NT2/D1 (cell line): ENCODE results near the gene OGFOD3.

ENCODE experiments used
- DNase-seq: peaks from one replicate; pipeline ENCODE4 v3.0.0-alpha.2; 2011; ENCODE audit warnings: low read depth, low spot score
- H3K27me3 ChIP-seq: 2 replicates; pipeline ENCODE4 v1.6.0; 2011; ENCODE audit warnings: mild to moderate bottlenecking; ENCODE audit not compliant: insufficient read length, insufficient read depth
- H3K36me3 ChIP-seq: 2 replicates; pipeline ENCODE4 v1.6.1; 2011; ENCODE audit warnings: mild to moderate bottlenecking, low read length, mixed read lengths; ENCODE audit not compliant: insufficient read depth, insufficient read length
- H3K4me1 ChIP-seq: 2 replicates; pipeline ENCODE4 v1.5.1; 2011; ENCODE audit not compliant: insufficient read depth, insufficient read length
- H3K4me3 ChIP-seq: 2 replicates; pipeline ENCODE4 v1.5.1; 2011; ENCODE audit warnings: low read depth; ENCODE audit not compliant: insufficient read length
- H3K9ac ChIP-seq: 2 replicates; pipeline ENCODE4 v1.6.0; 2011; ENCODE audit warnings: low read depth; ENCODE audit not compliant: insufficient read length
- H3K9me3 ChIP-seq: 2 replicates; pipeline ENCODE4 v1.5.1; 2011; ENCODE audit warnings: mild to moderate bottlenecking, low read length; ENCODE audit not compliant: insufficient read depth
- SUZ12 ChIP-seq: IDR thresholded peaks from 2 replicates; pipeline ENCODE4 v1.6.1; 2011; ENCODE audit not compliant: insufficient read length, insufficient read depth; ENCODE audit errors: extremely low read depth
- YY1 ChIP-seq: IDR thresholded peaks from 2 replicates; pipeline ENCODE4 v1.6.1; 2011; ENCODE audit not compliant: insufficient read length, insufficient read depth
- ZNF274 ChIP-seq: IDR thresholded peaks from 2 replicates; pipeline ENCODE4 v1.6.1; 2011; ENCODE audit warnings: mild to moderate bottlenecking, low read depth, low read length

Gene OGFOD3

GRCh38 chr17:82408288-82408937, 10.0 kb downstream of the OGFOD3 start:
- TF ChIP-seq ZNF274 (no peak), SUZ12 (no peak), YY1 (no peak)
- Histone ChIP-seq H3K9me3 (no peaks in the 10 kb centered on the region), H3K36me3 (peaks cover 32% of the 10 kb centered on the region), H3K27me3 (no peaks in the 10 kb centered on the region), H3K4me3 (no peak overlapping the region), H3K4me1 (peaks cover 4% of the 10 kb centered on the region), H3K9ac (no peak overlapping the region)
- no peak for DNase-seq

GRCh38 chr17:82407255-82407654, 11.1 kb downstream of the OGFOD3 start:
- Histone ChIP-seq H3K4me3 (no peak overlapping the region), H3K4me1 (peaks cover 4% of the 10 kb centered on the region), H3K9me3 (no peaks in the 10 kb centered on the region), H3K9ac (no peak overlapping the region), H3K27me3 (no peaks in the 10 kb centered on the region), H3K36me3 (peaks cover 36% of the 10 kb centered on the region)
- no peak for DNase-seq
- TF ChIP-seq YY1, result no peak
- no peak for TF ChIP-seq ZNF274
- no peak for TF ChIP-seq SUZ12

DNA sequence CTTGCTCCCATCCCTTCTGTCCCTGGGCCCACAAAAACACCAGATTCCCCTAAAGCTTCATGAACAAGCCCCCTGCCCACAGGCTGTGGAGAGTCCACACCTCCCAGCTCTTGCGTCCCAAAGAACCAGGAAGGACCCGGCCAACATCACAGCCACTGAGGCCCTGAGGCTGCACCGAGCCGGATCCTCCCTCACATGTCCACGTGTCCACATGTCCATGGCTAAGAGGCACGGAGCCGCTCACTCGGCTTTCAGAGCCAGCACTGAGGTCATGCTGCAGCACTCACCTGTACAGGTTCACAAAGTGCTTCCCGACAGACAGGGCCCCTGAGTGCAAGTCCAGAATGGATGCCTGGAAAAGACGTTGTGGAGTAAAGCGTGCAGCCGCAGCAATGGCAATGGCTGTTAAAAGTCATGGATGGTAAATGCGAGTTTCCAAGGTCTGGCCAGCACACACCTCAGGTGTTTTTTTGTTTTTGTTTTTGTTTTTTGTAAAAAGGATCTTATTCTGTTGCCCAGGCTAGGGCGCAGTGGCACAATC, 12.2 kb downstream of the OGFOD3 start:
- H3K9ac ChIP-seq, result no peak overlapping the region
- DNase-seq, result no peak
- peaks cover 4% of the 10 kb centered on the region for H3K4me1 ChIP-seq
- H3K36me3 ChIP-seq, result peaks cover 36% of the 10 kb centered on the region
- H3K27me3 ChIP-seq, result no peaks in the 10 kb centered on the region
- TF ChIP-seq YY1 (no peak), SUZ12 (no peak), ZNF274 (no peak)
- H3K4me3 ChIP-seq, result no peak overlapping the region
- no peaks in the 10 kb centered on the region for H3K9me3 ChIP-seq

DNA sequence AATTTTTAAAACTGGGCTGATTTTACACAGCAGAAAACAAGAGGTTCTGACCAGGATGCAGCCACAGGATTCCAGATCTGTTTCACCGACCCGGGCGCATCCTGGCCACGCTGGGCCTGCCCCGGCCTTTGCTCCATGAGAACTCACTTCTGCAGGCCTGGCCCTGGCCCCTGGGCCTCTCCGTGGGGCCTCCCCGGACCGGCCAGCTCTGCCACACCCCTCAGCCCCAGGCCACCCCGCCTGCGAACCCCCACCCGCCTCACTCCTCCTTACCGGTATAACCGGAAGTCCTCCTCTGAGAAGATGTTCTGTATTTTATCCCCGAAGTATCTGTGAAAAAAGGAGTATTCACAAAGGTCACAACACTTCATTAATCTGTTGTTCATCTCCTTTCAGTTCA, 13.3 kb downstream of the OGFOD3 start:
- Histone ChIP-seq H3K9me3 (no peaks in the 10 kb centered on the region), H3K4me1 (peaks cover 2% of the 10 kb centered on the region), H3K9ac (no peak overlapping the region), H3K4me3 (no peak overlapping the region), H3K27me3 (no peaks in the 10 kb centered on the region), H3K36me3 (peaks cover 36% of the 10 kb centered on the region)
- DNase-seq, result no peak
- TF ChIP-seq ZNF274 (no peak), YY1 (no peak), SUZ12 (no peak)

- TF ChIP-seq SUZ12 (no peak), ZNF274 (no peak), YY1 (no peak)
- Histone ChIP-seq H3K36me3 (peaks cover 35% of the 10 kb centered on the region), H3K9me3 (no peaks in the 10 kb centered on the region), H3K4me1 (no peaks in the 10 kb centered on the region), H3K4me3 (no peak overlapping the region), H3K27me3 (no peaks in the 10 kb centered on the region), H3K9ac (no peak overlapping the region)
- no peak for DNase-seq
These were observed 14.4 kb downstream of the OGFOD3 start for GRCh38 chr17:82403662-82404660.

GRCh38 chr17:82402865-82403264, 15.5 kb downstream of the OGFOD3 start:
- Histone ChIP-seq H3K9ac (no peak overlapping the region), H3K4me1 (no peaks in the 10 kb centered on the region), H3K4me3 (no peak overlapping the region), H3K27me3 (no peaks in the 10 kb centered on the region), H3K9me3 (no peaks in the 10 kb centered on the region), H3K36me3 (peaks cover 33% of the 10 kb centered on the region)
- TF ChIP-seq SUZ12 (no peak), YY1 (no peak), ZNF274 (no peak)
- DNase-seq, result no peak

DNA sequence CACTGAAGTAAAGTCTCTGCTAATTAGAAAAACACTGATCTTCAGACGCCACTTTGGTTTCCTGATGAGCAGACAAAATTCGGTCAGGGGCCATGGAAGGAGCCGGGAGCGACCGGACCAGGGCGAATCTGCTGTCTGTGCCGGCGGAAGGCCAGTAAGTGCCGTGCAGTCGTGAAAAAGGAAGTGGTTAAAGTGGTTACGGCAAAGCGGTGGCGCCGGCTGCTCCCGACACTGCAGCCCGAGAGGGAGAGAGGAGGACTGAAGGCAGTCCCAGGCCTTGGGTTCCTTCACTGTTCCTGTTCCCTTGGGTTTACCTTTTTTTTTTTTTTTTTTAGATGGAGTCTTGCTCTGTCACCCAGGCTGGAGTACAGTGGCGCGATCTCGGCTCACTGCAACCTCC, 17.6 kb downstream of the OGFOD3 start:
- Histone ChIP-seq H3K27me3 (no peaks in the 10 kb centered on the region), H3K36me3 (peaks cover 34% of the 10 kb centered on the region), H3K4me1 (no peaks in the 10 kb centered on the region), H3K4me3 (no peak overlapping the region), H3K9me3 (no peaks in the 10 kb centered on the region), H3K9ac (no peak overlapping the region)
- DNase-seq, result no peak
- no peak for TF ChIP-seq SUZ12
- TF ChIP-seq ZNF274, result no peak
- no peak for TF ChIP-seq YY1
